HG03025 (cell line): ENCODE measurements around the gene C2CD4B.

Experiments used
- ATAC-seq: cut with Tn5 transposase; IDR thresholded peaks from one replicate; pipeline ENCODE4 v1.9.1; 2021; ENCODE audit warnings: mild to moderate bottlenecking, moderate library complexity; ENCODE audit not compliant: unreplicated experiment, low FRiP score

C2CD4B gene

GRCh38 chr15:62120776-62121175 lies 44.3 kb downstream of the C2CD4B start:
- ATAC-seq = no peak

DNA sequence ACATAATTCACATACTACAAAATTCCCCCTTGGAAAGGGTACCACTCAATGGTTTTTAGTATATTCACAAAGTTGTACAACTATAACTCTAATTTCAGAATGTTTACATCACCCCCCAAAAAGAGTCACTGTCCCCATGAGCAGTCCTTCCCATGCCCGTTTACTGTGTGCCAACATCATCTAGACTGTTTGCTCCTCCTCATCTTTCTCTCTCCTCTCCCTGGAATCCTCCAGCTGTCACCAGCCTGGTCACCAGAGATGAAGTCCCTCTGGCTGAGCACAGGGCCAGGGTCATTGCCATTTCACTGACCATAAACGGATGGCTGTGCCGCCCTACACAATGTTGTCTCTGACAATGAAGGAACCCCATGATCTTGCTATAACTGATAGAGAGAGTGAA lies 45.2 kb downstream of the C2CD4B start:
- no peak for ATAC-seq

GRCh38 chr15:62119227-62119864 lies 45.7 kb downstream of the C2CD4B start:
- no peak for ATAC-seq

- ATAC-seq = no peak
Observed at GRCh38 chr15:62118520-62119226, 46.4 kb downstream of the C2CD4B start.

DNA sequence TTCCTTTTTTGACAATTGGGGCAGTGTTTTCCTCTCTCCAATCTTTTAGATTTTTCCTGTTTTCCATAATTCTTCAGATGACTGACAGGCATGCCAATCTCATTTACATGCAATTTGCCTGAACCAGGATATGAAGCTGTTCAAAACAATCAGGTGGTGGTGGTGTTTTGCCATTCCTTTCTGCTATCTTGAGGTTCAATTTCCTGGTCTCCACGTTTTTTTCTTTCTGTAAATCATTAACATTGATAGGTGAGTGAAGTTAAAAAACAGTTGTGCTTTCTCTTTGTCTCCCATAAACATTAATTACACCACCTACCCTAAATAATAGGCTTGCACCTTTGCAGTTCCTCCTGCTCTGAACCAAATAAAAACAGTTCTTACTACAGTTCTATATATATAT lies 49.2 kb downstream of the C2CD4B start:
- ATAC-seq = no peak
